Activated T-cell treated with anti-CD3 and anti-CD28 coated beads, Interleukin-2, amount 50 U/mL, for 48 hours (primary cell): ENCODE data around the gene SERPINA5.
"Not testable (repeated sequence)": the region's sequence is repeated elsewhere in the genome, so short reads cannot be mapped to it uniquely, and the experiment has no call there.

Experiments used
- DNase-seq, 2 experiments: peaks; one replicate each; pipeline ENCODE4 v3.0.0-alpha.2; 2020

Gene SERPINA5

GRCh38 chr14:94624537-94625352, 43.5 kb downstream of the SERPINA5 start:
- DNase-seq: no peak

- no peak for DNase-seq
These were observed 44.1 kb downstream of the SERPINA5 start for GRCh38 chr14:94625353-94625635.

- no peak for DNase-seq
These were observed 47.4 kb downstream of the SERPINA5 start for GRCh38 chr14:94628578-94628977.

GRCh38 chr14:94630396-94630795, 49.2 kb downstream of the SERPINA5 start:
- no peak for DNase-seq

- DNase-seq: no peak
These were observed 49.8 kb downstream of the SERPINA5 start for GRCh38 chr14:94631050-94631449.

- no peak for DNase-seq
These were observed 50.5 kb downstream of the SERPINA5 start for GRCh38 chr14:94631536-94632304.

GRCh38 chr14:94632305-94632590, 51.0 kb downstream of the SERPINA5 start:
- DNase-seq: no peak

- no peak for DNase-seq
These were observed 51.9 kb downstream of the SERPINA5 start for GRCh38 chr14:94633121-94633520.

- DNase-seq: no peak
These were observed 53.9 kb downstream of the SERPINA5 start for GRCh38 chr14:94635154-94635553.

GRCh38 chr14:94636744-94637412, 55.7 kb downstream of the SERPINA5 start:
- no peak for DNase-seq

- not testable (repeated sequence) for DNase-seq
These were observed 56.6 kb downstream of the SERPINA5 start for GRCh38 chr14:94637814-94638213.

GRCh38 chr14:94638339-94638738, 57.1 kb downstream of the SERPINA5 start:
- DNase-seq: no peak

GRCh38 chr14:94638961-94639817, 58.0 kb downstream of the SERPINA5 start:
- DNase-seq: no peak

- no peak for DNase-seq
These were observed 59.8 kb downstream of the SERPINA5 start for GRCh38 chr14:94640721-94641631.

GRCh38 chr14:94641632-94641955, 60.4 kb downstream of the SERPINA5 start:
- DNase-seq: no peak
